Lung (tissue), 12 donors: ENCODE results near the gene BRD4. TPM values are rescaled to one million over a fixed set of nuclear protein-coding genes. Genes with fewer than 3 reads are reported as not detected.

Experiments
- ATAC-seq: fragments of 200-7000 bp; cut with Tn5 transposase; one replicate; pipeline ENCODE4 v1.9.1; 2020; ENCODE audit warnings: moderate number of reproducible peaks; ENCODE audit not compliant: insufficient read depth, low FRiP score
- DNase-seq, 3 donors: peaks; one replicate each; pipeline ENCODE4 v3.0.0-alpha.2; 2013 to 2017
- H3K27ac ChIP-seq, 2 donors: one replicate each; pipeline ENCODE4 v1.5.1; 2013; ENCODE audit warnings: mild to moderate bottlenecking in 2 of 2, moderate library complexity in 2 of 2, control low read depth in 1 of 2, inconsistent platforms in 1 of 2, low read depth in 1 of 2, low read length in 1 of 2
- H3K27me3 ChIP-seq, 3 donors: one replicate each; pipeline ENCODE4 v1.5.1; 2013; ENCODE audit warnings: low read length in 2 of 3; ENCODE audit not compliant: control insufficient read depth in 3 of 3, insufficient read depth in 3 of 3
- H3K36me3 ChIP-seq, 4 donors: one replicate each; pipeline ENCODE4 v1.5.1; 2013; ENCODE audit warnings: low read length in 4 of 4, mild to moderate bottlenecking in 1 of 4, moderate library complexity in 1 of 4; ENCODE audit not compliant: control insufficient read depth in 4 of 4, insufficient read depth in 4 of 4
- H3K4me1 ChIP-seq, 5 donors: one replicate each; pipeline ENCODE4 v1.5.1; 2013; ENCODE audit warnings: low read length in 5 of 5, mild to moderate bottlenecking in 2 of 5, moderate library complexity in 1 of 5; ENCODE audit not compliant: control insufficient read depth in 5 of 5, insufficient read depth in 5 of 5
- H3K4me3 ChIP-seq: one replicate; pipeline ENCODE4 v1.5.1; 2013; ENCODE audit warnings: mild to moderate bottlenecking, control low read depth, moderate library complexity
- H3K9ac ChIP-seq, 2 donors: one replicate each; pipeline ENCODE4 v1.5.1; 2013; ENCODE audit warnings: low read length in 2 of 2, control low read depth in 1 of 2; ENCODE audit not compliant: insufficient read depth in 1 of 2
- H3K9me3 ChIP-seq, 4 donors: one replicate each; pipeline ENCODE4 v1.5.1; 2013; ENCODE audit warnings: low read length in 3 of 4, mild to moderate bottlenecking in 1 of 4, moderate library complexity in 1 of 4; ENCODE audit not compliant: control insufficient read depth in 4 of 4, insufficient read depth in 3 of 4
- WGBS, 2 donors: extraction: QIAGEN DNeasy Blood & Tissue Kit; methylation state at CpG; one replicate each; pipeline ENCODE4 v1.1.7; 2013; 5-methylcytosine and 5-hydroxymethylcytosine counted together
- polyA plus RNA-seq, 2 donors: library from polyadenylated mRNA; stranded (reverse); fragments of 200-250 nt; gene quantifications; one replicate each; pipeline ENCODE4 v1.2.1, GENCODE V29; 2013
- total RNA-seq, 2 donors: library from RNA; depleted of rRNA in 1 of 2; stranded (reverse); fragments of >200 nt in 1 of 2; gene quantifications; one replicate each; pipeline ENCODE4 v1.2.1, GENCODE V29; 2014 to 2021
- TF ChIP-seq, protein P1 (sequence below): IDR thresholded peaks from 2 replicates; pipeline ENCODE4 v1.5.1; 2012; ENCODE audit warnings: mild to moderate bottlenecking; ENCODE audit errors: control extremely low read depth, extremely low read depth
- donor health status: control.
- donor health status: control.
- donor health status: Bipolar disorder and iron deficiency.
- donor health status: healthy.
- donor health status: DM: yes; HTN: yes; CAD: no.

BRD4 gene
- total and polyA plus RNA-seq, 4 donors, result 23.2 to 89.0 (median 37.7) TPM

DNA sequence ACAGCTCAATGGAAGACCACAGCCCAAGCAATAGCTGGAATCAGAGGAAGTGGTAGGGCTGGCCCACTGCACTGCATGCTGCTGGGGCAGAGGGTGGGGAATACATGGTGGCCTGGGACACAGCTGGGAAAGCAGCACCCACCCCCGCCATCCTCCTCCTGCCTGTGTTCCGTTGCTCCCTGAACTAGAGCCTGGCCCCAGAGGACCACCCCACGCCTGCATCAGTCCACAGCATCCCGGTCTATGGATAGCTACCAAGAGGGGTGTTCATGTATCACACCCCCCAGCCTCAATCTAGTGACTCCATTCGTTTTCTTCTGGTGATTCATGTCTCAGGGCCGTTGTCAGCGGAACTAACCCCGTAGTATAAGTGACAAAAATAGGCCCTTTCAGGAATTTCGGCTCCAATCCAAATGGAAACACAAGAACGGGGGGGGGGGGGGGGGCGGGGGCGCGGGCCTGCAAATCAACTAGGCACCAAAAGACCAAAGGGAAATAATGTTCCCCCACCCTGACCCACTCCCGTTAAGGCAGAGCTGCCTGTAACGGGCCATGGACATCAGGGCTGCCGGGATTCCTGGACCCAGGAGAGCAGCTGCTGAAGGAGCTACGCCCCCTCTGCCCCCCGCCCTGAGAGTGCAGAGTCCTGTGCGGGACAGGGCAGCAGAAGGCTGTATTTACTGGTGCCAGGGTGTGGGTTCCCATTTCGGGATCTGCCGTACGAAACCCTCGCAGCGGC, 81.2 kb downstream of the BRD4 start:
- WGBS, 2 donors, result 69 to 80% methylated on average over 22 to 24 of the region's 24 CpGs
- Histone ChIP-seq H3K9ac (peak overlapping the region in 1 of 2 donors; percentile 39), H3K27ac (peak overlapping the region; percentile 78 to 85), H3K9me3 (no peaks in the 10 kb centered on the region), H3K4me1 (peaks cover 10 to 51% (median 22%) of the 10 kb centered on the region in 5 donors), H3K4me3 (no peak overlapping the region), H3K27me3 (no peaks in the 10 kb centered on the region), H3K36me3 (peaks cover 3 to 73% (median 44%) of the 10 kb centered on the region in 4 donors)
- TF ChIP-seq, protein P1, sequence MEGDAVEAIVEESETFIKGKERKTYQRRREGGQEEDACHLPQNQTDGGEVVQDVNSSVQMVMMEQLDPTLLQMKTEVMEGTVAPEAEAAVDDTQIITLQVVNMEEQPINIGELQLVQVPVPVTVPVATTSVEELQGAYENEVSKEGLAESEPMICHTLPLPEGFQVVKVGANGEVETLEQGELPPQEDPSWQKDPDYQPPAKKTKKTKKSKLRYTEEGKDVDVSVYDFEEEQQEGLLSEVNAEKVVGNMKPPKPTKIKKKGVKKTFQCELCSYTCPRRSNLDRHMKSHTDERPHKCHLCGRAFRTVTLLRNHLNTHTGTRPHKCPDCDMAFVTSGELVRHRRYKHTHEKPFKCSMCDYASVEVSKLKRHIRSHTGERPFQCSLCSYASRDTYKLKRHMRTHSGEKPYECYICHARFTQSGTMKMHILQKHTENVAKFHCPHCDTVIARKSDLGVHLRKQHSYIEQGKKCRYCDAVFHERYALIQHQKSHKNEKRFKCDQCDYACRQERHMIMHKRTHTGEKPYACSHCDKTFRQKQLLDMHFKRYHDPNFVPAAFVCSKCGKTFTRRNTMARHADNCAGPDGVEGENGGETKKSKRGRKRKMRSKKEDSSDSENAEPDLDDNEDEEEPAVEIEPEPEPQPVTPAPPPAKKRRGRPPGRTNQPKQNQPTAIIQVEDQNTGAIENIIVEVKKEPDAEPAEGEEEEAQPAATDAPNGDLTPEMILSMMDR, result no peak
- DNase-seq, result peak; percentile 34 to 55 (median 37)
- no peak for ATAC-seq

DNA sequence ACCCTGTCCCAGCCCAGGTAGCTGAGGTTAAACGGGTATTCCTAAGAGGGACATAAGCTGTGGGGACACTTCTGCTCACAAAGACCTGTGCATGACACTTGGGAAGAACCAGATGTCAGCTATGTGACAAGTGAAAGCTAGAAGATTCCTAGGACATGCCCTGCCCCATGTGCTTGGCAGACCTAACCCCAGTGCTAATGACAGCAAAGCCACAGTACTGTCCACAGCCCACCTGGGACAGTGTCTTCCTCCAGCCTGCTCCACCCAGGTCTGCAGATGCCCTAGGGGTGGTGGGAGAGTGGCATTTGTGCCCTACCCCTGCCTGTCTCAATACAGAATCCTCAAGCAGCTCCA, 81.7 kb downstream of the BRD4 start:
- Histone ChIP-seq H3K4me1 (peaks cover 10 to 51% (median 22%) of the 10 kb centered on the region in 5 donors), H3K9ac (peak overlapping the region in 1 of 2 donors; percentile 39), H3K9me3 (no peaks in the 10 kb centered on the region), H3K27ac (peak overlapping the region; percentile 78 to 85), H3K4me3 (no peak overlapping the region), H3K36me3 (peaks cover 2 to 73% (median 43%) of the 10 kb centered on the region in 4 donors), H3K27me3 (no peaks in the 10 kb centered on the region)
- no peak for DNase-seq
- TF ChIP-seq, protein P1, result no peak
- ATAC-seq, result no peak
- WGBS, 2 donors, result 81 to 87% methylated on average over 1 of the region's 1 CpG

DNA sequence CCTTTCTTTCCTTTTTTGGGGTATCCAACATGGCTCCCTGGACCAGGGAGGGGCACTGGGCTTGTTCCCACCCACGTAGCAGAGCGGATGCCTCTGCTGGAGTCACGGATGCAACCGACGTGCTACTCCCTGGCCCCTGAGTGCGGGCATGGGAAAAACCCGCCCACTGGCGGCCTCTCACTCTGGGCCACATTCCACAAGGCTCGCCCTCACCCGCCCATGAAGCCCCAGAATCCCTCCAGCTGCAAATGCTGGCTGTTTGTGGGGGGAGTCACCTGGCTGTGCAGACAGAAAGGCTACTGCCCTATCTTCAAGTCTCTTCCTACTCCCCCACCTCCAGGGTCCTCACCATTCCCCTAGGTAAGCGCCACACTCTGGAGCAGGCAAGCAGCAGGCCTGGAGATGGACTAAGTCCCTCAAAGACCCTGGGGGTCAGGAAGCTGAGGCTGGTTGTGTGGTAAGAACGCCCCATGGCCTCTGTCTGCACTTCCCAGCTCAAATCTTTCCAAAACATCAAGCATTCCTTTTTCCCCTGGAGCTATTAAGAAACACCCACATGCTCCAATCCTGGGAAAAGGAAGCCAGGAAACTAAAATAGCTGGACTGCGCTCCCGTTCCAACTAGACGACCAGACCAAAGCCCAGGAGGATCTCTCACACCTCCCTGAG, 82.2 kb downstream of the BRD4 start:
- TF ChIP-seq, protein P1, result no peak
- Histone ChIP-seq H3K9ac (peak overlapping the region in 1 of 2 donors; percentile 38), H3K27me3 (no peaks in the 10 kb centered on the region), H3K27ac (peak overlapping the region; percentile 83 to 85), H3K9me3 (no peaks in the 10 kb centered on the region), H3K4me3 (no peak overlapping the region), H3K36me3 (peaks cover 0 to 73% (median 41%) of the 10 kb centered on the region in 4 donors), H3K4me1 (peaks cover 10 to 51% (median 22%) of the 10 kb centered on the region in 5 donors)
- peak; percentile 74 to 80 (median 75) for DNase-seq
- 70 to 85% methylated on average over 15 of the region's 15 CpGs for WGBS, 2 donors
- peak; percentile 5 for ATAC-seq
